ENCODE results near the gene HIF1A.

HIF1A gene

DNA sequence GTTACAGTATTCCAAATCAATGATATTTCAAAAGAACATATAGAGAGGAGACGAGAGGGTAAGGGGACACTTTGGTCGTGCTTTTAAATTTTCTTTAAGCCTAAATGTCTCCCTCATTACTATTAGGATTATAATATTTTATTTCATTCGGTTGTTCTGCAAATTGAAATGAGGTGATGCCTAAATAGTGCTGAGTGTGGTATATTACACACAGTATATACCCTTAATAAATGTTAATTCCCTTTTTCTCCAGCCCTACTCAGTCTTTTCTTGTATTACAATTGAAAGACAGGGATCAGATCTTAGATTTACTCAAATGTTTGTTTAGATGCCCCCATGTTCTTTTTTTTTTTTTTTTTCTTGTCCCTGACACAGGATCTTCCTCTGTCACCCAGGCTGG, 74.6 kb downstream of the HIF1A start:
- no peak for DNase-seq

GRCh38 chr14:61774861-61775260, 79.5 kb downstream of the HIF1A start:
- no peak for DNase-seq

DNA sequence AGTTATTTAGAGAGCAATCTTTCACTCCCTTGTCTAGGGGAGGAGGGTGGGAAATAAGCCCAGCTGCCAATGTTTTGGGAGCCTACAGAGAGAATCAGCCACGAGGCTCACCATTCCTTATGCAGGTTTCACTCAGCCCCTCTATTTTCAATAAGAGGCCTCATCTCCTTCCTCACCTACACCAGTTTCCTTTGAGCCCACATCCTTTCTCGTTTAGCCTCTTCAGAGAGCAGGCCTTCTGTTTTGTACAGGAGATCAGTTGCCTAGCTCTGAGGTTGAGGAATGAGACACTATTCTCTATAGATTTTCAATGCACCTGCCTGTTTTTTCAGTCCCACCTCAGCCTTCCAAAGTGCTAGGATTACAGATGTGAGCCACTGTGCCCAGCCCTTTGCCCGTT, 84.8 kb downstream of the HIF1A start:
- no peak for DNase-seq

- DNase-seq: no peak
These were observed 102.0 kb downstream of the HIF1A start for GRCh38 chr14:61797309-61797708.
